ENCODE measurements around the gene ABCG4. TPM values are rescaled to one million over a fixed set of nuclear protein-coding genes. Genes with fewer than 3 reads are reported as not detected.
"Not testable (repeated sequence)": the region's sequence is repeated elsewhere in the genome, so short reads cannot be mapped to it uniquely, and the experiment has no call there.

Gene ABCG4
- total and polyA plus RNA-seq, 2 donors (not counting 1 experiment from before 2014, with no cell fraction given) = not detected

- intact Hi-C loops (cut with micrococcal nuclease) = loop anchor here (1.0 to 2.0 kb wide), 6 partner anchors 17 to 104 kb away; partner anchors contain the start of genes CENATAC, HINFP, HYOU1 and RPS25
These were observed 47.0 kb upstream of the ABCG4 start, which contains the start of gene DPAGT1 for GRCh38 chr11:119101759-119102423. TSS of gene DPAGT1 (minus strand) at chr11:119101853. CDS start at chr11:119101655, 198 bp downstream.

GRCh38 chr11:119103161-119103664 is 45.6 kb upstream of the ABCG4 start:
- 96% methylated on average over 12 of the region's 18 CpGs for WGBS (ENCODE audit: insufficient coverage)
- not testable (repeated sequence) for H2AFZ ChIP-seq (ENCODE audit: insufficient read depth, low read depth, low read length, poor library complexity, severe bottlenecking); ATAC-seq (ENCODE audit: low read depth); H3K27me3 Mint-ChIP-seq; H3K27ac ChIP-seq (ENCODE audit: low read length in 2 of 2); H3K36me3 ChIP-seq (replicated peaks in 1 of 2; ENCODE audit: control extremely low read depth in 1 of 2, control insufficient read depth in 1 of 2, extremely low read depth in 1 of 2, insufficient read depth in 2 of 2, low read length in 1 of 2); H3K9me3 Mint-ChIP-seq (ENCODE audit: insufficient read depth); H4K20me1 ChIP-seq (ENCODE audit: control insufficient read depth, insufficient read depth, low read length, poor library complexity, severe bottlenecking); H3K9me3 ChIP-seq (ENCODE audit: control extremely low read depth in 1 of 3, control insufficient read depth in 2 of 3, insufficient read depth in 1 of 3, low read length in 2 of 3); DNase-seq; H3K27me3 ChIP-seq (replicated peaks in 1 of 4; ENCODE audit: control extremely low read depth in 1 of 4, control insufficient read depth in 3 of 4, insufficient read depth in 4 of 4, low read length in 3 of 4)
- H3K4me1 ChIP-seq (ENCODE audit: control insufficient read depth in 2 of 2, insufficient read depth in 2 of 2, low read length in 2 of 2) = peaks cover 29 to 39% of the 10 kb centered on the region in 2 donors
- peak overlapping the region; percentile 88 for H3K4me2 ChIP-seq (replicated peaks; ENCODE audit: low read depth, low read length, poor library complexity, severe bottlenecking)
- peaks cover 56% of the 10 kb centered on the region for H3K4me1 Mint-ChIP-seq
- intact Hi-C loops (cut with micrococcal nuclease) = loop anchor here (2.0 kb wide), 1 partner anchor 46 kb away; the partner anchor contains the start of gene HYOU1
- peak overlapping the region; percentile 86 for H3K9ac ChIP-seq (ENCODE audit: low read length)
- H3K4me3 ChIP-seq (ENCODE audit: control extremely low read depth in 1 of 5, extremely low read depth in 1 of 5, insufficient read depth in 1 of 5, low read depth in 2 of 5, low read length in 4 of 5) = peak overlapping the region in 1 of 5 experiments; percentile 82
- ChIA-PET POLR2A (interaction anchor here (0.6 to 2.0 kb wide), 5 partner anchors 9 to 90 kb away, joined by 3 to 14 read pairs (median 8); partner anchors contain the start of genes ABCG4 and HMBS), CTCF (interaction anchor here (0.6 to 1.3 kb wide), 2 partner anchors 94 to 413 kb away, joined by 3 to 4 read pairs; no protein-coding TSS in a partner anchor)
- peak overlapping the region; percentile 77 for H3K4me3 Mint-ChIP-seq
- H3K27ac Mint-ChIP-seq = peak overlapping the region; percentile 85
- peaks cover 35% of the 10 kb centered on the region for H3K79me2 ChIP-seq (ENCODE audit: control insufficient read depth, insufficient read depth, low read length)

More at GRCh38 chr11:119101759-119102423, 47.0 kb upstream of the ABCG4 start, which contains the start of gene DPAGT1:
- ChIA-PET CTCF (interaction anchor here (0.7 to 1.5 kb wide), 11 partner anchors 16 to 412 kb away, joined by 3 to 9 read pairs (median 3); partner anchors contain the start of genes HMBS, NLRX1 and VPS11), POLR2A (interaction anchor here (0.6 to 2.0 kb wide), 12 partner anchors 9 to 531 kb away, joined by 3 to 11 read pairs (median 6); partner anchors contain the start of genes HINFP, HMBS, RPS25 and SLC37A4)
- peak within 1 kb of the TSS; percentile 75 to 100 (median 89) for H3K4me3 ChIP-seq (ENCODE audit: control extremely low read depth in 1 of 5, extremely low read depth in 1 of 5, insufficient read depth in 1 of 5, low read depth in 2 of 5, low read length in 4 of 5)
- H3K36me3 ChIP-seq (replicated peaks in 1 of 2; ENCODE audit: control extremely low read depth in 1 of 2, control insufficient read depth in 1 of 2, extremely low read depth in 1 of 2, insufficient read depth in 2 of 2, low read length in 1 of 2) = peaks cover 8 to 15% of the 10 kb centered on the region in 2 experiments
- H4K20me1 ChIP-seq (ENCODE audit: control insufficient read depth, insufficient read depth, low read length, poor library complexity, severe bottlenecking) = no peaks in the 10 kb centered on the region
- DNase-seq = peak; percentile 93
- H3K9me3 ChIP-seq (ENCODE audit: control extremely low read depth in 1 of 3, control insufficient read depth in 2 of 3, insufficient read depth in 1 of 3, low read length in 2 of 3) = no peaks in the 10 kb centered on the region
- TF ChIP-seq CTCF (IDR thresholded peaks at IDR 0.05) (no peak), EZH2 (IDR thresholded peaks at IDR 0.05; ENCODE audit: borderline replicate concordance, insufficient read depth, low read depth, low read length, poor library complexity, severe bottlenecking) (no peak)
- 0% methylated on average over 22 of the region's 32 CpGs for WGBS (ENCODE audit: insufficient coverage)
- peak; percentile 84 for ATAC-seq (ENCODE audit: low read depth)
- Mint-ChIP-seq H3K27ac (peak within 1 kb of the TSS; percentile 98), H3K27me3 (no peaks in the 10 kb centered on the region), H3K4me1 (peaks cover 61% of the 10 kb centered on the region), H3K9me3 (ENCODE audit: insufficient read depth) (no peaks in the 10 kb centered on the region), H3K4me3 (peak within 1 kb of the TSS; percentile 93)
- H2AFZ ChIP-seq (ENCODE audit: insufficient read depth, low read depth, low read length, poor library complexity, severe bottlenecking) = peak within 1 kb of the TSS; percentile 94
- H3K27me3 ChIP-seq (replicated peaks in 1 of 4; ENCODE audit: control extremely low read depth in 1 of 4, control insufficient read depth in 3 of 4, insufficient read depth in 4 of 4, low read length in 3 of 4) = no peaks in the 10 kb centered on the region
- H3K4me1 ChIP-seq (ENCODE audit: control insufficient read depth in 2 of 2, insufficient read depth in 2 of 2, low read length in 2 of 2) = peaks cover 33 to 46% of the 10 kb centered on the region in 2 donors
- H3K9ac ChIP-seq (ENCODE audit: low read length) = peak within 1 kb of the TSS; percentile 86
- H3K79me2 ChIP-seq (ENCODE audit: control insufficient read depth, insufficient read depth, low read length) = peaks cover 26% of the 10 kb centered on the region
- peak within 1 kb of the TSS; percentile 88 to 91 for H3K27ac ChIP-seq (ENCODE audit: low read length in 2 of 2)
- H3K4me2 ChIP-seq (replicated peaks; ENCODE audit: low read depth, low read length, poor library complexity, severe bottlenecking) = peak within 1 kb of the TSS; percentile 88
